DND-41 (cell line): Measurements from ENCODE around the gene CHN2.

Experiments used
- ATAC-seq: fragments of 200-7000 bp; cut with Tn5 transposase; 3 replicates; pipeline ENCODE4 v1.9.1; 2021; ENCODE audit warnings: low read depth; ENCODE audit not compliant: insufficient read depth
- DNase-seq: peaks from one replicate; pipeline ENCODE4 v3.0.0-alpha.2; 2020
- H2AFZ ChIP-seq: 2 replicates; pipeline ENCODE4 v1.6.0; 2012; ENCODE audit warnings: low read depth, low read length
- H3K27ac ChIP-seq: 2 replicates; pipeline ENCODE4 v1.5.1; 2012; ENCODE audit warnings: low read length, inconsistent platforms
- H3K27me3 ChIP-seq: fragments of 200-600 bp; sonication (generic); 2 replicates; pipeline ENCODE4 v1.6.0; 2012; ENCODE audit warnings: low read length, mild to moderate bottlenecking, inconsistent platforms; ENCODE audit not compliant: insufficient read depth, poor library complexity
- H3K36me3 ChIP-seq: 2 replicates; pipeline ENCODE4 v1.5.1; 2012; ENCODE audit warnings: low read length, inconsistent platforms; ENCODE audit not compliant: insufficient read depth
- H3K4me1 ChIP-seq: 2 replicates; pipeline ENCODE4 v1.5.1; 2012; ENCODE audit warnings: mild to moderate bottlenecking, low read length; ENCODE audit not compliant: insufficient read depth
- H3K4me2 ChIP-seq: 2 replicates; pipeline ENCODE4 v1.6.0; 2012; ENCODE audit warnings: mild to moderate bottlenecking, moderate library complexity, low read length, inconsistent platforms; ENCODE audit not compliant: insufficient read depth
- H3K4me3 ChIP-seq, 2 experiments: fragments of 200-600 bp in 1 of 2; shearing (Covaris generic) in 1 of 2; 2 replicates each; pipeline ENCODE4 v1.5.1; 2012 to 2016; ENCODE audit warnings: inconsistent platforms in 2 of 2, low read length in 2 of 2, mild to moderate bottlenecking in 2 of 2, low read depth in 1 of 2, moderate library complexity in 1 of 2
- H3K79me2 ChIP-seq: 2 replicates; pipeline ENCODE4 v1.6.0; 2012; ENCODE audit warnings: low read length, inconsistent platforms; ENCODE audit not compliant: insufficient read depth
- H3K9ac ChIP-seq: 2 replicates; pipeline ENCODE4 v1.6.0; 2012; ENCODE audit warnings: low read depth, mild to moderate bottlenecking, inconsistent platforms, low read length, moderate library complexity
- H3K9me3 ChIP-seq: 2 replicates; pipeline ENCODE4 v1.5.1; 2012; ENCODE audit warnings: low read length, moderate library complexity, mild to moderate bottlenecking, inconsistent platforms; ENCODE audit not compliant: insufficient read depth, severe bottlenecking
- H4K20me1 ChIP-seq: 2 replicates; pipeline ENCODE4 v1.6.0; 2012; ENCODE audit warnings: low read length; ENCODE audit not compliant: insufficient read depth
- EZH2 ChIP-seq: IDR thresholded peaks from 3 replicates; pipeline ENCODE4 v1.6.1; 2012; ENCODE audit warnings: borderline replicate concordance, low read depth, mild to moderate bottlenecking, moderate library complexity, low read length, inconsistent platforms; ENCODE audit not compliant: severe bottlenecking
- TF ChIP-seq, protein P1 (sequence below): IDR thresholded peaks from 2 replicates; pipeline ENCODE4 v1.5.1; 2012; ENCODE audit warnings: borderline replicate concordance, low read length, moderate library complexity, mild to moderate bottlenecking; ENCODE audit not compliant: poor library complexity, severe bottlenecking; ENCODE audit errors: extremely low read depth

The CHN2 gene

DNA sequence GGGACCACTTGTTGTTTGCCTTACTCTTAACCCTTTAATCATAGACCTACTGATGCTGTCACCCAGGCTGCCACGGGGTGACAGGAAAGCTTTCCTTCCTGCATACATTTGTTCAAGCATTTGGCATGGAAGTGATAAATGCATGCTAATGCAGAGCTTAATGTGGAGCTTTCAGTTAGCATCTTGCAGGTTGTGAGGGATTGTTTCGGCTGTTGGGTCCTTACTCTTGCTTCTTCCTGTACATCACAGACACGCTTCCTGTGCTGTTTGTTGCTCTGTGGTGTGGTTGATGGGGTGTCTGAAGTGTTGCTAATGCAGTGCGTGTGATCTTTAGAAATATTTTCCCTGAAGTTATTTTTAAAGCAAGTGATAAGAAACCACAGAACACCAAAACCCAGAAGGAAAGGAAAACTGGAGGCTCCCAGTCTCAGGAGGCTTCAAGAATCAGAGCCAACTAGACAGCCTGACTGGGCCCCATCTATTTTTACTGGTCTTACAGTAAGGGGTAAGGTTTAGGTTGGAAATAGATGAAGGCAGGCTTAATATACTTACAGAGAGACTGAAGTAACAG, 143.1 kb downstream of the CHN2 start:
- peak overlapping the region; percentile 42 for H2AFZ ChIP-seq
- DNase-seq (peak; percentile 73), ATAC-seq (peak; percentile 98)
- peak overlapping the region; percentile 18 for H3K9ac ChIP-seq
- H3K9me3 ChIP-seq = no peaks in the 10 kb centered on the region
- H3K27me3 ChIP-seq = no peaks in the 10 kb centered on the region
- TF ChIP-seq EZH2 = no peak
- TF ChIP-seq, protein P1, sequence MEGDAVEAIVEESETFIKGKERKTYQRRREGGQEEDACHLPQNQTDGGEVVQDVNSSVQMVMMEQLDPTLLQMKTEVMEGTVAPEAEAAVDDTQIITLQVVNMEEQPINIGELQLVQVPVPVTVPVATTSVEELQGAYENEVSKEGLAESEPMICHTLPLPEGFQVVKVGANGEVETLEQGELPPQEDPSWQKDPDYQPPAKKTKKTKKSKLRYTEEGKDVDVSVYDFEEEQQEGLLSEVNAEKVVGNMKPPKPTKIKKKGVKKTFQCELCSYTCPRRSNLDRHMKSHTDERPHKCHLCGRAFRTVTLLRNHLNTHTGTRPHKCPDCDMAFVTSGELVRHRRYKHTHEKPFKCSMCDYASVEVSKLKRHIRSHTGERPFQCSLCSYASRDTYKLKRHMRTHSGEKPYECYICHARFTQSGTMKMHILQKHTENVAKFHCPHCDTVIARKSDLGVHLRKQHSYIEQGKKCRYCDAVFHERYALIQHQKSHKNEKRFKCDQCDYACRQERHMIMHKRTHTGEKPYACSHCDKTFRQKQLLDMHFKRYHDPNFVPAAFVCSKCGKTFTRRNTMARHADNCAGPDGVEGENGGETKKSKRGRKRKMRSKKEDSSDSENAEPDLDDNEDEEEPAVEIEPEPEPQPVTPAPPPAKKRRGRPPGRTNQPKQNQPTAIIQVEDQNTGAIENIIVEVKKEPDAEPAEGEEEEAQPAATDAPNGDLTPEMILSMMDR = peak; percentile 6
- H3K4me3 ChIP-seq = peak overlapping the region in 1 of 2 experiments; percentile 47; a peak in 2 of 4 replicates
- H3K4me2 ChIP-seq = peak overlapping the region; percentile 61
- H3K4me1 ChIP-seq = peaks cover 41% of the 10 kb centered on the region
- H3K79me2 ChIP-seq = no peaks in the 10 kb centered on the region
- H3K36me3 ChIP-seq = no peaks in the 10 kb centered on the region
- 0 out of 2 replicates have a peak, but pooled peaks cover 3% of the 10 kb centered on the region for H4K20me1 ChIP-seq
- peak overlapping the region; percentile 71 for H3K27ac ChIP-seq

DNA sequence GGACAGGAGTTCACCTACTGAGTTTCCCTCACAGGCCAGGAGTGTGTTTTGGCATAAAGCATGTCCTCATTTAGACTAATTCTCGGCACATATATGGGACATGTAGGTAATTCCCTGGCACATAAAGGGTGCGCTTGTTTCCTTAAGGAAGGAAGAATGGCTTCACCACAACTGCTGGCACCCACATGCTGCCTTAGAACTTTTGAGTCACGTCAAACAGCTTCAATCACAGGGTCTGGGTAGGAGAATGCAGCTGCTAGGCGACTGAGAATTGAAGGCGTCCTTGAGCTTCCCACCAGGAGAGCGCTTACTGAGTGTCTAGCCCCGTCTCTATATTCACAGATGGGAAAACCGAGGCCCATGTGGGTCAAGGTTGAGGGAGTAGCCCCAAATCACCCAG, 146.1 kb downstream of the CHN2 start:
- Histone ChIP-seq H3K4me3 (no peak overlapping the region), H2AFZ (no peak overlapping the region), H3K9ac (no peak overlapping the region), H3K9me3 (no peaks in the 10 kb centered on the region), H4K20me1 (0 out of 2 replicates have a peak, but pooled peaks cover 5% of the 10 kb centered on the region), H3K27me3 (no peaks in the 10 kb centered on the region), H3K4me2 (no peak overlapping the region), H3K36me3 (no peaks in the 10 kb centered on the region), H3K27ac (no peak overlapping the region), H3K4me1 (peaks cover 50% of the 10 kb centered on the region), H3K79me2 (no peaks in the 10 kb centered on the region)
- ATAC-seq = no peak
- TF ChIP-seq, protein P1 = no peak
- TF ChIP-seq EZH2 = no peak
- no peak for DNase-seq

DNA sequence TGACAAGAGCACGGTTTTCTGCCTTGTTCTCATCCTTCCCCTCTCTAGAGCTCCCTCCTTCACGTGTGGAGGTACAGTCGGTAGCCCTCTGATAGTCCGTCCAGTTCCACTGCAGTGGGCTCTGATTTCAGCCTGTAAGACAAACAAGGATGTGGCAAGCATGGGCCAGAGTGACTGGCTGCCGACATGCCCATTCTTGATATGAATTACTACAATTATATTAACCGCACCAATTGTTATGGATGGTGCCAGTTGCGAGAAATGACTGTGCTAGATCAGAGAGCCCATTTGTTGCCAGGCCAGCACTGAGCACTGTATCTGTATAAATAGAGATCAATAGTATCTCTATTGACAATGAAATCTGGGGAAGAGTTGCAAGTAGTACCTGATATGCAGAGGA, 146.6 kb downstream of the CHN2 start:
- Histone ChIP-seq H3K4me3 (no peak overlapping the region), H3K79me2 (no peaks in the 10 kb centered on the region), H3K9ac (no peak overlapping the region), H4K20me1 (0 out of 2 replicates have a peak, but pooled peaks cover 5% of the 10 kb centered on the region), H3K9me3 (no peaks in the 10 kb centered on the region), H3K27me3 (no peaks in the 10 kb centered on the region), H3K27ac (no peak overlapping the region), H3K36me3 (no peaks in the 10 kb centered on the region), H3K4me2 (no peak overlapping the region), H2AFZ (no peak overlapping the region), H3K4me1 (peaks cover 46% of the 10 kb centered on the region)
- no peak for TF ChIP-seq EZH2
- TF ChIP-seq, protein P1 = no peak
- no peak for ATAC-seq
- no peak for DNase-seq

DNA sequence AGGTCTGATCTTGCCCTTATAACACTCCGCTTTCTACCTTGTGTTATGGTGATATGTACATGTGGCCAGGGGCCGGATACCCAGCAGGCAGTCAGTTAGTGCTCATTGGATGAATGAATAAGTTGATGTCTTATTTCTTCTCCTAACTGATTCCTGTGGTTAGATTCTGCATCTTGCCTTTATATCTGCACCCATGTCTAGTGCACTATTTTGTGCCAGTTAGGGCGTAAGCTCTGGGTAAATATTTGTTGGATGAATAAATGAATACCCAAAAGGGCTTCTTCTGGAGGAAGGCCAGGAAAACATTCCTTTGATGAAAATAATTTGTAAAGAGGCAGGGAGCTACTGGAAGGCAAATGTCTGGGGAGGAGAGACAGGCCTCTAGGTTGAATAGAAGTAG, 148.2 kb downstream of the CHN2 start:
- no peak overlapping the region for H3K4me2 ChIP-seq
- DNase-seq (no peak), ATAC-seq (no peak)
- no peaks in the 10 kb centered on the region for H3K9me3 ChIP-seq
- peaks cover 30% of the 10 kb centered on the region for H3K4me1 ChIP-seq
- no peak overlapping the region for H3K4me3 ChIP-seq
- H3K27ac ChIP-seq = peak overlapping the region; percentile 61
- no peaks in the 10 kb centered on the region for H3K27me3 ChIP-seq
- 0 out of 2 replicates have a peak, but pooled peaks cover 5% of the 10 kb centered on the region for H4K20me1 ChIP-seq
- TF ChIP-seq EZH2 = no peak
- TF ChIP-seq, protein P1 = no peak
- H3K36me3 ChIP-seq = no peaks in the 10 kb centered on the region
- H2AFZ ChIP-seq = no peak overlapping the region
- H3K9ac ChIP-seq = no peak overlapping the region
- H3K79me2 ChIP-seq = no peaks in the 10 kb centered on the region
